GM19099 (cell line): ENCODE measurements around the gene NAT10.

ENCODE experiments used
- POLR2A ChIP-seq: IDR thresholded peaks from 3 replicates; pipeline ENCODE4 v1.6.1; 2011; ENCODE audit warnings: low read depth; ENCODE audit not compliant: insufficient read length; ENCODE audit errors: extremely low read depth

Gene NAT10

GRCh38 chr11:34139346-34139745 lies 33.9 kb downstream of the NAT10 start:
- TF ChIP-seq POLR2A = no peak

GRCh38 chr11:34140149-34140548 lies 34.7 kb downstream of the NAT10 start:
- no peak for TF ChIP-seq POLR2A

- no peak for TF ChIP-seq POLR2A
Observed at GRCh38 chr11:34143048-34143447, 37.6 kb downstream of the NAT10 start.

- no peak for TF ChIP-seq POLR2A
Observed at GRCh38 chr11:34145073-34145472, 39.6 kb downstream of the NAT10 start.

GRCh38 chr11:34145847-34146381 lies 40.5 kb downstream of the NAT10 start:
- TF ChIP-seq POLR2A = no peak

GRCh38 chr11:34146411-34146810 lies 41.0 kb downstream of the NAT10 start:
- TF ChIP-seq POLR2A = no peak

GRCh38 chr11:34146866-34147265 lies 41.4 kb downstream of the NAT10 start:
- TF ChIP-seq POLR2A = no peak

GRCh38 chr11:34147581-34147980 lies 42.2 kb downstream of the NAT10 start:
- TF ChIP-seq POLR2A = no peak

- no peak for TF ChIP-seq POLR2A
Observed at GRCh38 chr11:34148504-34149165, 43.2 kb downstream of the NAT10 start.

GRCh38 chr11:34149274-34149673 lies 43.8 kb downstream of the NAT10 start:
- no peak for TF ChIP-seq POLR2A

GRCh38 chr11:34149786-34150185 lies 44.4 kb downstream of the NAT10 start:
- TF ChIP-seq POLR2A = no peak

- no peak for TF ChIP-seq POLR2A
Observed at GRCh38 chr11:34150494-34151151, 45.2 kb downstream of the NAT10 start.

- no peak for TF ChIP-seq POLR2A
Observed at GRCh38 chr11:34151166-34151565, 45.7 kb downstream of the NAT10 start.

- TF ChIP-seq POLR2A = no peak
Observed at GRCh38 chr11:34151916-34152845, 46.8 kb downstream of the NAT10 start.
